ENCODE measurements around the gene CXorf65.

- TF ChIP-seq CTCF (IDR thresholded peaks at IDR 0.05) (no peak), POLR2A (IDR thresholded peaks at IDR 0.05) (no peak)
Measured at GRCh38 chrX:71148278-71148663, 41.7 kb upstream of the CXorf65 start.
